OCI-LY3 (cell line): ENCODE measurements around the gene RNF146.

ENCODE experiments used
- H2AFZ ChIP-seq: fragments of 200-600, 300-600 bp; shearing (Covaris generic); 2 replicates; pipeline ENCODE4 v1.6.0; 2014; ENCODE audit warnings: antibody characterized with exemption, low read depth, low read length
- H3K27ac ChIP-seq: fragments of 200-600, 300-600 bp; sonication (generic); 2 replicates; pipeline ENCODE4 v1.5.1; 2014; ENCODE audit warnings: mild to moderate bottlenecking, low read length, moderate library complexity, mixed read lengths
- H3K27me3 ChIP-seq: fragments of 200-600, 300-600 bp; sonication (generic); 2 replicates; pipeline ENCODE4 v1.6.1; 2014; ENCODE audit warnings: low read depth, low read length, mixed read lengths
- H3K36me3 ChIP-seq: fragments of 200-600, 300-600 bp; sonication (generic); replicated peaks from 2 replicates; pipeline ENCODE3; 2014; ENCODE audit warnings: low read depth, low read length, mixed read lengths
- H3K4me1 ChIP-seq: fragments of 300-600, 200-600 bp; sonication (generic); 2 replicates; pipeline ENCODE4 v1.6.1; 2014; ENCODE audit warnings: low read length, mixed read lengths
- H3K4me2 ChIP-seq: fragments of 200-600, 300-600 bp; sonication (generic); 2 replicates; pipeline ENCODE4 v1.6.1; 2014; ENCODE audit warnings: low read length, mixed read lengths
- H3K4me3 ChIP-seq: fragments of 300-600, 200-600 bp; sonication (generic); 2 replicates; pipeline ENCODE4 v1.5.1; 2014; ENCODE audit warnings: antibody characterized with exemption, mild to moderate bottlenecking, low read length, moderate library complexity
- H3K79me2 ChIP-seq: fragments of 300-600, 200-600 bp; shearing (Covaris generic); 2 replicates; pipeline ENCODE4 v1.6.1; 2014; ENCODE audit warnings: mild to moderate bottlenecking, low read length, mixed read lengths
- H3K9ac ChIP-seq: fragments of 300-600, 200-600 bp; shearing (Covaris generic); 2 replicates; pipeline ENCODE4 v1.6.0; 2014; ENCODE audit warnings: mild to moderate bottlenecking, low read length, moderate library complexity
- H3K9me3 ChIP-seq: fragments of 200-600, 300-600 bp; shearing (Covaris generic); 2 replicates; pipeline ENCODE4 v1.6.1; 2014; ENCODE audit warnings: low read length, mixed read lengths; ENCODE audit not compliant: insufficient read depth
- H4K20me1 ChIP-seq: fragments of 200-600, 300-600 bp; sonication (generic); 2 replicates; pipeline ENCODE4 v1.6.1; 2016; ENCODE audit warnings: low read length, mixed read lengths; ENCODE audit not compliant: insufficient read depth
- CTCF ChIP-seq: fragments of 200-600, 300-600 bp; sonication (generic); IDR thresholded peaks from 2 replicates; pipeline ENCODE4 v1.5.1; 2014; ENCODE audit warnings: antibody characterized with exemption, low read length, low read depth
- EZH2phosphoT487 ChIP-seq: fragments of 200-600 bp; shearing (Covaris generic); IDR thresholded peaks from 2 replicates; pipeline ENCODE4 v1.6.1; 2018; ENCODE audit warnings: antibody characterized with exemption, mixed run types, low read depth

The RNF146 gene

GRCh38 chr6:127273499-127273898 is 6.8 kb downstream of the RNF146 start:
- Histone ChIP-seq H3K4me2 (no peak overlapping the region), H3K27ac (no peak overlapping the region), H4K20me1 (peaks cover 33% of the 10 kb centered on the region), H3K27me3 (no peaks in the 10 kb centered on the region), H3K79me2 (peaks cover 60% of the 10 kb centered on the region), H3K36me3 (peaks cover 4% of the 10 kb centered on the region), H3K9ac (no peak overlapping the region), H2AFZ (no peak overlapping the region), H3K4me1 (peaks cover 9% of the 10 kb centered on the region), H3K4me3 (no peak overlapping the region), H3K9me3 (no peaks in the 10 kb centered on the region)
- no peak for TF ChIP-seq CTCF
- no peak for TF ChIP-seq EZH2phosphoT487

GRCh38 chr6:127276331-127276730 is 9.7 kb downstream of the RNF146 start:
- TF ChIP-seq EZH2phosphoT487 (no peak), CTCF (no peak)
- Histone ChIP-seq H3K9ac (no peak overlapping the region), H3K27me3 (no peaks in the 10 kb centered on the region), H3K4me2 (no peak overlapping the region), H3K36me3 (peaks cover 2% of the 10 kb centered on the region), H4K20me1 (peaks cover 30% of the 10 kb centered on the region), H3K9me3 (no peaks in the 10 kb centered on the region), H3K4me3 (no peak overlapping the region), H3K27ac (no peak overlapping the region), H3K4me1 (peaks cover 10% of the 10 kb centered on the region), H3K79me2 (peaks cover 40% of the 10 kb centered on the region), H2AFZ (no peak overlapping the region)

GRCh38 chr6:127277878-127278843 is 11.5 kb downstream of the RNF146 start:
- H3K27ac ChIP-seq: no peak overlapping the region
- no peak overlapping the region for H3K4me2 ChIP-seq
- peaks cover 10% of the 10 kb centered on the region for H3K4me1 ChIP-seq
- H2AFZ ChIP-seq: no peak overlapping the region
- TF ChIP-seq CTCF (no peak), EZH2phosphoT487 (no peak)
- H3K9ac ChIP-seq: no peak overlapping the region
- no peak overlapping the region for H3K4me3 ChIP-seq
- H3K36me3 ChIP-seq: peaks cover 8% of the 10 kb centered on the region
- no peaks in the 10 kb centered on the region for H3K9me3 ChIP-seq
- H4K20me1 ChIP-seq: peaks cover 19% of the 10 kb centered on the region
- H3K79me2 ChIP-seq: peaks cover 24% of the 10 kb centered on the region
- H3K27me3 ChIP-seq: no peaks in the 10 kb centered on the region

GRCh38 chr6:127279815-127280214 is 13.2 kb downstream of the RNF146 start:
- H3K79me2 ChIP-seq: peaks cover 11% of the 10 kb centered on the region
- peaks cover 12% of the 10 kb centered on the region for H3K36me3 ChIP-seq
- peaks cover 10% of the 10 kb centered on the region for H3K4me1 ChIP-seq
- no peak overlapping the region for H3K4me2 ChIP-seq
- TF ChIP-seq EZH2phosphoT487: no peak
- TF ChIP-seq CTCF: no peak
- H3K27ac ChIP-seq: no peak overlapping the region
- H3K27me3 ChIP-seq: no peaks in the 10 kb centered on the region
- no peak overlapping the region for H3K9ac ChIP-seq
- H3K9me3 ChIP-seq: no peaks in the 10 kb centered on the region
- H4K20me1 ChIP-seq: peaks cover 12% of the 10 kb centered on the region
- no peak overlapping the region for H3K4me3 ChIP-seq
- no peak overlapping the region for H2AFZ ChIP-seq
